ENCODE measurements around the gene FADS2. TPM values are rescaled to one million over a fixed set of nuclear protein-coding genes. Genes with fewer than 3 reads are reported as not detected.

Gene FADS2
- total RNA-seq, 1 donor from 2014 or later: 315 TPM

DNA sequence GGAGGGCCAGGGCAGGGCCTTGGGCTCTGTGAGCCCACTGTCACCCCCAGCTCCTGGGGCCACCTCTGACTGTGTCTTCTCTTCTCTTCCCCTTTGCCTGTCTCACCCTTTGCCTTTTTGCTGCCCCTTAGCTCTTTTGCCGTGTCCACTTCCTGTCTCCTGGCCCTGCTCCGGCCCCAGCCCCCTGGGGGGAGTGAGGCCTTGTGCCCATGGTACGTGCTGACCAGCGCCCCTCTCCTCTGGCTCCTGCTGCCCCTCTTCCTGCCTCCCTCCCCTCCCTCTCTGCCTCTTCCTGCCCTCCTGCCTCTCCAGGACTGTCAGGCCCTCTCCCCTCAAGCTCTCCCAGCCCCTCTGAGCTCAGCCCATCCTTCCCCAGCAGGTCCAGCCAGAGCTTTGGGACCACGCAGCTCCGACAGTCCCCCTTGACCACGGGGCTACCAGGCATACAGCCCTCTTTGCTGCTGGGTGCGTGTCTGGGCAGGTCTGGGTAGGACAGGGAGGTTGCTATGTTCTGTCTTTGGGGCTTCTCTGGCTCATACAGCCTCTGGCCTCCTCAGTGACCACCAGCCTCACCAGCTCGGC is 47.4 kb upstream of the FADS2 start:
- no peak overlapping the region for H3K4me3 Mint-ChIP-seq (ENCODE audit: unreplicated experiment)
- H3K36me3 Mint-ChIP-seq (ENCODE audit: low read depth): peaks cover 6% of the 10 kb centered on the region
- peaks cover 20% of the 10 kb centered on the region for H3K4me1 Mint-ChIP-seq (ENCODE audit: low read depth)
- DNase-seq (ENCODE audit: low spot score): no peak
- no peak overlapping the region for H3K27ac Mint-ChIP-seq (ENCODE audit: unreplicated experiment)
- TF ChIP-seq CTCF (IDR thresholded peaks at IDR 0.05): no peak
- no peaks in the 10 kb centered on the region for H3K9me3 Mint-ChIP-seq (ENCODE audit: low read depth)
- H3K27me3 Mint-ChIP-seq (ENCODE audit: low read depth): no peaks in the 10 kb centered on the region

DNA sequence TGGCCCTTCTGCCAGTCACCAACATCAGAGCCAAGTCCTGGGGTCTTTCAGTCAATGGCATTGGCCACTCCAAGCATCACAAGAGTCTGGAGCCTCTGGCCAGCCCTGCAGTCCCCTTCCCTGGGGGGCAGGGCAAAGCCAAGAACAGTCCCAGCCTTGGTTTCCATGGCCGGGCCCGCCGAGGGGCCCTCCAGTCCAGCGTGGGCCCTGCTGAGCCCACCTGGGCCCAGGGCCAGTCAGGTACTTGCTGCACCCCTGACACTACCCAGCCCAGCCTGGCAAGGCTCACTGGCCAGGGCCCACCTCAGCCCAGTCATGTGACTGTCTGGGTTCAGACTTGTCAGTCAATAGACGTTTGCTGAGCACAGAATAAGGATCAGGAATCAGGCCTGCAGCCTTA is 46.5 kb upstream of the FADS2 start:
- TF ChIP-seq CTCF (IDR thresholded peaks at IDR 0.05): no peak
- DNase-seq (ENCODE audit: low spot score): peak; percentile 79
- no peak overlapping the region for H3K4me3 Mint-ChIP-seq (ENCODE audit: unreplicated experiment)

GRCh38 chr11:61782299-61782698 is 45.8 kb upstream of the FADS2 start:
- peaks cover 20% of the 10 kb centered on the region for H3K4me1 Mint-ChIP-seq (ENCODE audit: low read depth)
- no peaks in the 10 kb centered on the region for H3K27me3 Mint-ChIP-seq (ENCODE audit: low read depth)
- peaks cover 6% of the 10 kb centered on the region for H3K36me3 Mint-ChIP-seq (ENCODE audit: low read depth)
- no peak for TF ChIP-seq CTCF (IDR thresholded peaks at IDR 0.05)
- no peak overlapping the region for H3K27ac Mint-ChIP-seq (ENCODE audit: unreplicated experiment)
- no peak for DNase-seq (ENCODE audit: low spot score)
- H3K4me3 Mint-ChIP-seq (ENCODE audit: unreplicated experiment): no peak overlapping the region
- no peaks in the 10 kb centered on the region for H3K9me3 Mint-ChIP-seq (ENCODE audit: low read depth)

More for the DNA sequence above, 46.5 kb upstream of the FADS2 start:
- Mint-ChIP-seq H3K27me3 (ENCODE audit: low read depth) (no peaks in the 10 kb centered on the region), H3K9me3 (ENCODE audit: low read depth) (no peaks in the 10 kb centered on the region), H3K27ac (ENCODE audit: unreplicated experiment) (no peak overlapping the region), H3K36me3 (ENCODE audit: low read depth) (peaks cover 6% of the 10 kb centered on the region), H3K4me1 (ENCODE audit: low read depth) (peaks cover 20% of the 10 kb centered on the region)

- H3K36me3 Mint-ChIP-seq (ENCODE audit: low read depth): peaks cover 6% of the 10 kb centered on the region
- H3K9me3 Mint-ChIP-seq (ENCODE audit: low read depth): no peaks in the 10 kb centered on the region
- no peak overlapping the region for H3K27ac Mint-ChIP-seq (ENCODE audit: unreplicated experiment)
- no peaks in the 10 kb centered on the region for H3K27me3 Mint-ChIP-seq (ENCODE audit: low read depth)
- peaks cover 20% of the 10 kb centered on the region for H3K4me1 Mint-ChIP-seq (ENCODE audit: low read depth)
- no peak for TF ChIP-seq CTCF (IDR thresholded peaks at IDR 0.05)
- H3K4me3 Mint-ChIP-seq (ENCODE audit: unreplicated experiment): no peak overlapping the region
- DNase-seq (ENCODE audit: low spot score): no peak
Observed at GRCh38 chr11:61782841-61783240, 45.3 kb upstream of the FADS2 start.

- no peaks in the 10 kb centered on the region for H3K9me3 Mint-ChIP-seq (ENCODE audit: low read depth)
- peaks cover 20% of the 10 kb centered on the region for H3K4me1 Mint-ChIP-seq (ENCODE audit: low read depth)
- no peak for TF ChIP-seq CTCF (IDR thresholded peaks at IDR 0.05)
- no peak for DNase-seq (ENCODE audit: low spot score)
- H3K27ac Mint-ChIP-seq (ENCODE audit: unreplicated experiment): peak overlapping the region; percentile 72
- H3K4me3 Mint-ChIP-seq (ENCODE audit: unreplicated experiment): no peak overlapping the region
- H3K36me3 Mint-ChIP-seq (ENCODE audit: low read depth): peaks cover 8% of the 10 kb centered on the region
- no peaks in the 10 kb centered on the region for H3K27me3 Mint-ChIP-seq (ENCODE audit: low read depth)
Observed at GRCh38 chr11:61783717-61784505, 44.2 kb upstream of the FADS2 start.

All from chondrocyte (in vitro differentiated cells).